Activated T-cell treated with anti-CD3 and anti-CD28 coated beads for 24 hours (primary cell): ENCODE data around the gene DOP1B.
"Not testable (repeated sequence)": the region's sequence is repeated elsewhere in the genome, so short reads cannot be mapped to it uniquely, and the experiment has no call there.

Source experiments
- DNase-seq: peaks from one replicate; pipeline ENCODE4 v3.0.0-alpha.2; 2020; ENCODE audit warnings: low read depth

Gene DOP1B

DNA sequence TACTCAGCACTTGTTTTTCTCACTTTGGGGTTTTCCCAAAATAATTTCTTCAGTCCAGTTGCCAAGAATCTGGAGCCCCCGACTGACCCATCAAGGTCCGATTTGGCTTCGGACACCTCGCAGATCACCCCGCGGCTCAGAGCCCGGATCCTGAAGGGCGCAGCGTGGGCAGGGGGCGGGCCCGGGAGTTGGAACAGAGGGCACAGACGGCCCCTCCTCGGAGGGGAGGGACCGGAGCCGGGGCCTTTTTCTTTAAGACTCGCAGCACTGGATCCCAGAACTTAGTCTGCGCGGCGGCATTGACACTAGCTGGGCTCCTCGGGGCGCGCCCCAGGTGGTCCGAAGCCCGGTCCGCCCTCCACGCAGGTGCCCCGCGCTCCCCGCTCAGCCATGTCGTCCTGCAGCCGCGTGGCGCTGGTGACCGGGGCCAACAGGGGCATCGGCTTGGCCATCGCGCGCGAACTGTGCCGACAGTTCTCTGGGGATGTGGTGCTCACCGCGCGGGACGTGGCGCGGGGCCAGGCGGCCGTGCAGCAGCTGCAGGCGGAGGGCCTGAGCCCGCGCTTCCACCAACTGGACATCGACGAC, 21.7 kb upstream of the DOP1B start, which contains the start of gene CBR3:
TSS of gene CBR3 (plus strand) at position 277 of the 588 bp plus-strand sequence. CDS start at position 391, 114 bp downstream.
- DNase-seq: peak; percentile 41

DNA sequence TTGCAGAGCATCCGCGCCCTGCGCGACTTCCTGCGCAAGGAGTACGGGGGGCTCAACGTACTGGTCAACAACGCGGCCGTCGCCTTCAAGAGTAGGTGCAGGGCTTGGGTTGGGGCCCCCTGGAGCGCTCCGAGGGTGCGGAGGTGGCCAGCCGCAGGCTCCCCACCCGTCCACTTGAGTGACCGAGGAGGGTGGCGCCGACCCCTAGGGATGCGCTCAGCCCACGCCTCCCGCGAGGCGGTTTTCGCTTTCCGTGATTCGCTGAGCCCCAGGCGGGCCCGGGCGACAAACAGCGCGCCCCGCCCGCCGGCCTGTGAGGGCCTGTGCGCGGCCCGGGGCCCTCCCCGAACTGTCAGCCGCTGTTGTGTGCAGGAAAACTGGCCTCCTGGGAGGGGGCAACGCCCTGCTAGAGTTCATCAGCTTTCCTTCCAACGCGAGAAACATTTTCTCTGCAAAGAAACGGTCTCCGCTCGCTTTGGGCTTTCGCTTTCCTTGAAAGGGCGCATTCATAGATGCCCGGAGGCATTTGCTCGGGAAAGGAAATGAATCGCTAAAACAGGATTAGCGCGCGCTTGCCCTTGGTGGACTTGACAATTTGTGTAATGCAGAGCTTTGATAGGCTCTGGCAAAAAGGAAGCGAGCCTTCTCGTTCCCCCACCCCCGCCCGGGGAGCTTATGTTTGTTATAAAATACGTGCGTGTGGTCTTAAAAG, 21.1 kb upstream of the DOP1B start:
- peak; percentile 37 for DNase-seq

DNA sequence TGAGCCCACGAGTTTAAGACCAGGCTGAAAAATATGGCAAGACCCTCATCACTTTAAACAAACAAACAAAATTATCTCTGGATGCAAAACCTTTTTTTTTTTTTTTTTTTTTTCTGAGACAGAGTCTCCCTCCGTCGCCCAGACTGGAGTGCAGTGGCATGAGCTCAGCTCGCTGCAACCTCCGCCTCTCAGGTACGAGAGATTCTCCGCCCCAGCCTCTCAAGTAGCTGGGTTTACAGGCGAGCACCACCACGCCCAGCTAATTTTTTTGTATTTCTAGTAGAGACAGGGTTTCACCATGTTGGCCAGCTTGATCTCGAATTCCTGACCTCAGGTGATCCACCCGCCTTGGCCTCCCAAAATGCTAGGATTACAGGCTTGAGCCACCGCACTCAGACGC, 16.8 kb upstream of the DOP1B start:
- DNase-seq: not testable (repeated sequence)

DNA sequence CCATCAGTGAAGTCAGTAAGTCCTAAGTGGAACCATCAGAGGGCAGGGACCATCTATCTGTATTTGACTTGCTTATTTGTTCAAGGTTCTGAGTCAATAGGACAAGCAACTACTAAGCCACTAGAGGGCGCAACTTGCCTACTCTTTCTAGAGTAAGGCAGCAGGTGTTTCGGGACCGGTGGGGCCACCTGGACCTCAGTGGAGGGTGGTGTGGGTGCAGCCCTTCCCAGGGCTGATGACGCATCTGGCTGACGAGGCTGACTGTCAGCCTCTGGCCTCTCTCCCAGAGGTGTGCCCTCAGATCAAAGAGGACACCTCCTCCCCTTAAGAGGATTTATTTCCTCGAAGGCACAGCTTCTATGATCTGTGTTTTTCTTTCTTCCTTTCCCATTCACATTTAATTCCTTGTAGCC, 15.1 kb upstream of the DOP1B start:
- peak; percentile 80 for DNase-seq

DNA sequence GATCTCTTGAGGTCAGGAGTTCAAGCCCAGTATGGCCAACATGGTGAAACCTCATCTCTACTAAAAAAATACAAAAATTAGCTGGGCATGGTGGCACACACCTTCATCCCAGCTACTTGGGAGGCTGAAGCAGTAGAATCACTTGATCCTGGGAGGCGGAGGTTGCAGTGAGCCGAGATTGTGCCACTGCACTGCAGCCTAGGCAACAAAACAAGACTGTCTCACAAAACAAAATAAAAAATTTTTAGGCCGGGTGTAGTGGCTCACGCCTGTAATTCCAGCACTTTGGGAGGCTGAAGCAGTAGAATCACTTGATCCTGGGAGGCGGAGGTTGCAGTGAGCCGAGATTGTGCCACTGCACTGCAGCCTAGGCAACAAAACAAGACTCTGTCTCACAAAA, 12.4 kb upstream of the DOP1B start:
- not testable (repeated sequence) for DNase-seq

DNA sequence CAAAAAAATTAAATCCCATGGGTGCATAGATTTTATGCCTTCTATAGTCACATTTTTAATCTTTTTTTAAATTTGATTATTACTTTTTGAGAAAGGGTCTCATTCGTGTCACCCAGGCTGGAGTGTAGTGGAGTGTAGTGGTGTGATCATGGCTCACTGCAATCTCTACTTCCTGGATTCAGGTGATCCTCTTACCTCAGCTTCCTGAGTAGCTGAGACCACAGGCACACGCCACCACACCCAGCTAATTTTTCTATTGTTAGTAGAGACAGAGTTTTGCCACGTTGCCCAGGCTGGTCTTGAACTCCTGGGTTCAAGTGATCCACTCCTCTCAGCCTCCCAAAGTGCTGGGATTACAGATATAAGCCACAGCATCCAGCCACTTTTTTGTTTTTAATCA, 11.4 kb upstream of the DOP1B start:
- DNase-seq: no peak

DNA sequence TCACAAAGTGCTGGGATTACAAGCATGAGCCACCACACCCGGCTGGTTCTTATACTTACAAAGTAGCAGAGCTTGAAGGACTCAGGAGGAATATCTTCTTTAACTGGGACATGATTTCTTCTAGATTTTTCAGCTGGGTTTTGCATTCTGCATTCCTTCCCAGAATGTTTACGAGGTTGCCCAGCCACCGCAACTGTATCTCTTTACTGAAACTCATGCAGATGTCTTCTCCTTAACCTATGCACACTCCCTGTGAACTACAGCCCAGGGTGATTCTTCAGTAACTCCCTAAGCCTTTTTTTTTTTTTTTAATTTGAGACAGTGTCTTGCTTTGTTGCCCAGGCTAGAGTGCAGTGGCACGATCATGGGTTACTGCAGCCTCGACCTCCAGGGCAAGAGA, 8.7 kb upstream of the DOP1B start:
- DNase-seq: no peak

DNA sequence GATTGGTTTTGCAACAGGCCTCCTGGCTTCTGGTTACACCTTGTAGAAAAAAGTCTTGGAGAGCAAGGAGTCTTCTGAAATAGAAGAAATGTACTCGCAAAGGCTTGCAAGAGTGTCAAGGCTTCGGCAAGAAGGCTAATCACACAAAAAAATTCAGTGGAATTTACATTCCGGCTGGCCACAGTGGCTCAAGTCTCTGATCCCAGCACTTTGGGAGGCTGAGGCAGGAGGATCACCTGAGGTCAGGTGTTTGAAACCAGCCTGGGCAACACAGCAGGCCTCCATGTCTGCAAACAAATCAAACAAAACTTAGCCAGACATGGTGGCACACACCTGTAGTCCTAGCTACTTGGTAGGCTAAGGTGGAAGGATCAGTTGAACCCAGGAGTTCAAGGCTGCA, 7.7 kb upstream of the DOP1B start:
- DNase-seq: no peak

DNA sequence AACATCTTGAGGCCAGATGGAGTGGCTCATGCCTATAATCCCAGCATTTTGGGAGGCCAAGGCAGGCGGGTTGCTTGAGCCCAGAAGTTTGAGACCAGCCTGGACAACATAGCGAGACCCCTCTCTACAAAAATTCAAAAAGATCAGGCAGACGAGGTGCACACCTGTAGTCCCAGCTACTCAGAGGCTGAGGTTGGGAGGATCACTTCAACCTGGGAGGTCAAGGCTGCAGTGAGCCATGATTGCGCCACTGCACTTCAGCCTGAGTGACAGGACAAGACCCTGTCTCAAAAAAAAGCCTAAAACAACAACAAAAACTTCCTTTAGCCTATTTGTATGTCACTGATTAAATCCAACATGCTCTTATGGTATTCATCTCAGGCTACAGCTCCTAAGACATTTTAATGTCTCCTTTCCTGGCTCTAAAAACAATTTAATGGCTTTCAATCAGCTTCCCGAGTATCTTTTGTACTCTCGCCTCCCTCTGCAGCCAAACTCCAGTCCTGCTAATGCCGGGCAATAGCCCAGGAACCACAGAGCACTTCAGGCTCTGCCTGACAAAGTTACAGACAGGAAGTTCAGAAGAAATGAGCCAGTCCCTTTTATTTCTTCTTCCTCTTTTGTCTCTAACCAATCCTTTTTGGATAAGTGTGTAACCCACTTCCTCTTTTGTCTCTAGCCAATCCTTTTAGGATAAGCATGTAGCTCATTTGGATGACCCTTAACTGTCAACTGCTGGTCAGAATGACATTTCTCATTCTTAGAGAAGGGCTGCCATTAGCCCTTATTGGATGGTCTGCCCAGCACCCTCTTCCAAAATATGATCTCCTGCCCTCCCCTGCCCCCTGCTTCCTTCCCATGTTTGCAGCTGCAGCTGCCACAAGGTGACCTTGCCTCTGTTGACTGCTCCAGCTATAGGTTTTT, 6.6 kb upstream of the DOP1B start:
- DNase-seq: no peak

DNA sequence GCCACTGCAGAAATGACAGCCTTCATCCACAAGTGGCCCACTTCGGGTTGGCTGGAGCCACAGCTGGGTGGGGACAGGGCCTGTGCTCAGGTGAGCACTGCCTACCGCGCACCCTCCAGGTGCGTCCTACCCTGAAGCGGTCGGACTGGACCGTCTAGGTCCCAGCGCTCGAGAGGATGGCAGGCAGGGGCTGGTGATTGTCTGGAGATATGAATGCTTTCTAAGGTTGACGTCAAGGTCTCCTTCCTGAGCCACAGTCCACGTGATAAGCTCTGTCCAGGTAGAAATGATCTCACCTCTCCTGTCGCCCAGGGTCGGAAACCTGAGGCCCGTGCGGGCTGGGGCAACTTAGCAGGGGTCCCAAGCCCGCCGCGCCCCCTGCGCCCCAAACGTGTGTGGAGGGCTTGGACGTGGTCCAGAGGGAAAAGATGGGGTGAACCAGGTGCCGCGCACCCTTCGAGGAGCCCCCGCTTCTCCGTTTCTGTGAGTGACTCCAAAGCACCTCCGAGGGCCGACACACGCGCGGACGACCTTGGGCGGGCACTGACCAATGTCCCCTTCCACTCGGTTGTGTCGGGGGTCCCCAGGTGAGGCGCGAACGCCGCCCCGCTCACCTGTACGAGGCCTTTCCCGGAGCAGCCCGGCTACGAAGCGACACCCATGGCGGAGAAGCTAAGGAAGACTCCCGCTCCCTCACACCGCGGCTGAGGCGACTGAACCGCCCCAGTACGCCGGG, 853 bp upstream of the DOP1B start:
- no peak for DNase-seq

DNA sequence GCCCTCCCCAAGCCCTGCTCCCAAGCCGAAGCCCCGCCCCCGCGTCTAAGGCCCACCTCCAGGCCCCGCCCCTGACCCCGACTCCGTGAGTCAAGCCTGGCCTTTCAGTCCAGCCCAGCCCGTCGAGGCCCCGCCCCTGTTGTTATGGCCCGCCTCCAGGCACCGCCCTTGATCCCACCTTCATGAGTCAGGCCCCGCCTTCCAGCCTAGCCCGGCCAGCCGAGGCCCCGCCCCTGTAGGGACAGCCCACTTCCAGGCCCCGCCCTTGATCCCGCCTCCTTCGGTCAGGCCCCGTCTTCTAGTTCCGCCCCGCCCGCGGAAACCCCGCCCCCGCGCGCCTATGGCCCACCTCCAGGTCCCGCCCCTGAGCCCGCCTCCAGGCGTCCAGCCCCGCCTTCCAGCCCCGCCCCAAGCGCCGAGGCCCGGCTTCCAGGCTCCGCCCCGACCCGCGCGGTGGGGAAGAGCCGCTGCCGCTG, 247 bp upstream of the DOP1B start:
- DNase-seq: peak; percentile 100

DNA sequence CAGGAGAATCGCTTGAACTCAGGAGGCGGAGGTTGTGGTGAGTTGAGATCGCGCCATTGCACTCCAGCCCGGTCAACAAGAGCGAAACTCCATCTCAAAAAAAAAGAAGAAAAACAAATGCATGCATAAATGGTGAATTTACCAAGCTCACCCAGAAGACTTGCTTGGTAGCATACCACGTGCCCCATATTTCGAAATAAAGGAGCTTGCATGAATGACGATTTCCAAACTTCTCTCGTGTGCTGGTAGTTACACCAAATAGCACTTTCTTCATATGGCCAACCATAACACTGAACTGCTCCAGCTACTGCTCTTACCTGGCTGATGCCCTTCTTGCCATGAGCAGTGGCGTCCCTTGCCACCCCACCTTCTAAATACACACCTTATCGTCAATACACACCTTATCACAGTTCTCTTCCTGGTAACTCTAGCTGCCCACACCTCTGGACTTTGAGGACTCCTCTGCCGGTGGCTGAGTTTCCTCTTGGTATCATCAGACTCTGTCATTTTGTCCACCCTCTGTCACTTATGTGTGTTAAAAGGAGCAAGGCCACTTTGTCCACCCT, 2.8 kb downstream of the DOP1B start:
- no peak for DNase-seq

DNA sequence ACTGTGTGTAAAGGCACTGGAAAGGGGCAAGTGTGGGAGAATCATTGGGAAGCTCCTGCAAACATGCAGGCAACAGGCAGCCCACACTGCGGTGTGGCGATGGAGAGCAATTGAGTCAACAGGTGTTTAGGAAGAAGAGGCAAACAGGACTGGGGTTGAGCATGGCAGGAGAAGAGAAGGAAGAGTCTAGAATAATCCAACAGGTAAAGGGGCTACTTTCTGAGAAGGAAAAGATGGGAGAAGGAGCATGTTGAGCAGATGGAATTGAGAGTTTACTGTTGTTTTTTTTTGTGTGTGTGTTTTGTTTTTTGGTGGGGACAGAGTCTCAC, 4.2 kb downstream of the DOP1B start:
- no peak for DNase-seq

DNA sequence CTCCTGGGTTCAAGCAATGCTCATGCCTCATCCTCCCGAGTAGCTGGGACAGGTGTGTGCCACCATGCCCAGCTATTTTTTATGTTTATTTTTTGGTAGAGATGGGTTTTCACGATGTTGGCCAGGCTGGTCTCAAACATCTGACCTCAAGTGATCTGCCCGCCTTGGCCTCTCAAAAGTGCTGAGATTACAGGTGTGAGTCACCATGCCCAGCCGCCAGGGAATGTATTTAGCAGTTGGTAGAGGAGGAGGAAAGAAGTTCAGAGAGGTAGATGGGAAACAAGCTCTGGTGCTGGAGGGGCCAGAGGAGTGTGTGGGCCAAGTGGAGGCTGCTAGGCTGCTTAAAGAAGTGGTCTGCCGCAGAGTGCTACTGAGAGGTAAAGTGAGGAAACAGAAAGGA, 6.0 kb downstream of the DOP1B start:
- DNase-seq: no peak

DNA sequence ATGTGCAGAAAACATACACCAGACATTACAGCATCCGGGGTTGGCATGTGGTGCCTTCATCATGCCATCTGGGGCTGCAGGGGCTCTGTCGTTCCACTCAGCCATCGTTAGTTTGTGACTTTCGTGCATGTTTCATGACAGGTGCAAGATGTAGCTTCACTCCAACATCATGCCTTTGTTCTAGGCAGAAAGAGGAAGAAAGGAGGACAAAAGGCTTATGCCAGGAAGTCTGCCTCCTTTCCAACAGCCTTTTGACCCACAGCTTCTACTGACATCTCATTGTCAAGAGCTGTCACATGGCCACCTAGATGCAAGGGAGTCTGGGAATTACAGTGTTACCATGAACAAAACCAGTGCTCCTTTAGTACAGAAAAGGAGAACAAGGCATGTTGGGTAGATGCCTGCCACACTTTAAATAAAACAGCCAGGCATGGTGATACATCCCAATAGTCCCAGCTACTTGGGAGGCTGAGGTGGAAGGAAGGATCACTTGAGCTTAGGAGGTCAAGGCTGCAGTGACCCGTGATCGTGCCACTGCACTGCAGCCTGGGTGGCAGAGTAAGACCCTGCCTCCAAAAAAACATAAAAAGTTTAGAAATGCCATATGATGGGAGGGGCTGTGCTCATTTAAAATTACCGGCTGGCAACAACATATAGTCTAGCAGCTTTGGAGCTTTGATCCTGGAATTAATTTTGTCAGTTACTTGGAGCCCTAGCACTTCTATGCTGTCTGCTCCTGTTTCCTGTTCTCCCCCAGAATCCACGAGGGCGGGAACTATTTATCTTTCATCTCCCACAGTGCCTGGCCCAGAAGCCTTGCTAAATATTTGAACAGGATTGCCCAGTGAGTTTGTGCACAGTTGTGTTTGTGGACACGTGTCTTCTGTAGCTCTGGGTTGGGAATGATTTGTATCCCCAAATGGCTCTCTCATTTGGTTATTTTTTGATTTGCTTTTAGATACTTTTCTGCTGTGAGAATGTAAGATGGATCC, 7.4 kb downstream of the DOP1B start:
- DNase-seq: no peak

DNA sequence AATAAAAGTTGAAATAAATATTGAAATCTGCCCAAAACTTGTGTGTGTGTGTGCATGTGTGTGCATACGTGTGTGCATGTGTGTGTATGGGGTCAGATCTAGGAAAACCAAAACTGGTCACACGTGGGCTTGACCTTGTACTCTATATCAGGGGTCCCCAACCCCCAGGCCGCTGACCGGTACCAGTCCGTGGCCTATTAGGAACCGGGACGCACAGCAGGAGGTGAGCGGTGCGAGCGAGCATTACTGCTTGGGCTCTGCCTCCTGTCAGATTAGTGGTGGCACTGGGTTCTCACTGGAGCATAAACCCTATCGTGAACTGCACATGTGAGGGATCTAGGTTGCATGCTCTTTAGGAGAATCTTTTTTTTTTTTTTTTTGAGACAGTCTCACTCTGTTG, 8.7 kb downstream of the DOP1B start:
- DNase-seq: no peak

DNA sequence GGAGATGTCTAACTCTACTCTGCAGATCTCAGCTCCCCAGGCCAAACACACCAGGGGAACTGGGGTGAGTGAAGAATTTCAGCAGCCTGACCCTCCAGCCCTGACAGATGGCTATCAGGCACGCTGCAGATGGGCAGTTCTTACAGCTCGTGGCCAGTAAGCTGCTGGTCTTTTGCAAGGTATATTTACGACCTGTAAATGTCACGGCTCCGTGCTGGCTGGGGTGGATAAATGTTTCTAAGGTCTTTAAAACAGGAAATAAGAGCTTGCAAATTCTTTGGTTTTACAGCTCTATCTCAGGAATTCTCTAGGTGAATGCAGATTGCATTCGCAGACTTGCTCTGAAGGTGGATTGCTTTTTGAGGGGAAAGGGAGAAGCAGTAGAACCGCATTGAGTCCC, 10.1 kb downstream of the DOP1B start:
- DNase-seq: no peak

DNA sequence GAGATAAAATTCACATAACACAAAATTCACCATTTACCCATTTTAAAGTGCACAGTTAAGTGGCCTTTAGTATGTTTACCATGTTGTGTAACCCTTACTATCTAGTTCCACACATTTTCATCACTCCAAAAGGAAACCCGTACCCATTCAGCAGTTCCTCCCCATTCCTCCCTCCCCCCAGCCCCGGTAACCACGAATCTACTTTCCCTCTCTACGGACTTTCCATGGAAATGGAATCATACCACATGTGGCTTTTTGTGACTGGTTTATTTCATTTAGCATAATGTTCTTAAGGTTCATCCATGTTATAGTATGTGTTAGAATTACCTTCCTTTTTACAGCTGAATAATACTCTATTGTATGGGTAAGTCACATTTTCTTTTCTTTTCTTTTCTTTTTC, 10.9 kb downstream of the DOP1B start:
- no peak for DNase-seq

DNA sequence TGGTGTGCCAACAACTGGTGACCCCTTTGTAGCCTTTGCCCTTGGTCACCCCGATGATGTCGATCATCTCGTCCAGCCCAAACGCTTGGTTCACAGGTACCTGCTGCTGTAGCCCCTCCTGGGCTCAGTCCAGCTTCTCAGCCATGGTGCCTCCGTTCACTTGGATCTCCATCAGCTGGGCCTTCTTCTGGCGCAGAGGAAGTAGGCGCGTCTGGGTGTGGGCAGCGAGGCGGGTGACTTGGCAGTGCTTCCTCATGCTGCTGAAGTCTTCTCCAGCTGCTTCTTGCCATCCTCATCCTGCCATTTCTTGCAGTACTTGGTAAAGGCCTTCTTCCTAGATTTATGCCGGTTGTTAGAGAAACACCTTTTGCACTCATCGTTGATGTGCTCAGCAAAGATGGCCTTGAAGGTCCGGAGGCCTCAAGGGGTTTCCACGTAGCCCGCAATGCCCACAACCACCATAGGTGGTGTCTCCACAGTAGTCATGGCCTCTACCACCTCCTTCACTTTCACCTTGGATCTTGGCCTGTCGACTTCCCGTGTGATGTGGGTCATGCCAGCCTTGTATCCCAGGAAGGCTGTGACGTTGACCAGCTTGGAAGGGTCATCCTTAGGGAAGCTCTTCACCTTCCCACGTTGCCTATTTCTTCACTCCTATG, 13.0 kb downstream of the DOP1B start:
- no peak for DNase-seq

DNA sequence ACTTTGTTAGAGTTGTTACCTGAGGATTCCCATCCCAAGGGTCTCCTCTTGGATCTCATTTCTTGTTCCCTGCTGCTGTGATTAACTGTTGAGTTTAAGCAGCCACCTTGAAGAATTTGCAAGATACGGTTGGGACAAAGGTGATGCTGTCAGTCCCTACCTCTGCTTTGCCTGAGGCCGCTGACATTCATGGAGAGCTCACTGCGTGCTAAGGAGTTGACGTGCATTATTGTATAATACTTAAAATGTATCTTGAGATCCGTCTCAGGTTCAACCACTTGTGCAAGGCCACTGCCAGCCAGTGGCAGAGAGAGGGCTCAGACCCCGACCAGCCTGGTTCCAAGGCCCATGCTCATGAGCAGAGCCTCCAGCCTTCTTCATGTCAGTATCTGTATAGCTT, 14.2 kb downstream of the DOP1B start:
- no peak for DNase-seq
